GM18507 (cell line): ENCODE results near the gene TRAK1.

Experiments used
- DNase-seq: peaks from one replicate; pipeline ENCODE4 v3.0.0; 2011; ENCODE audit warnings: low read depth; ENCODE audit not compliant: insufficient read length; ENCODE audit errors: extremely low spot score
- FAIRE-seq: peaks from 2 replicates; lab custom pipeline; 2011; peaks lifted over from hg19 to GRCh38; lab: Jason Lieb, UNC

Gene TRAK1

DNA sequence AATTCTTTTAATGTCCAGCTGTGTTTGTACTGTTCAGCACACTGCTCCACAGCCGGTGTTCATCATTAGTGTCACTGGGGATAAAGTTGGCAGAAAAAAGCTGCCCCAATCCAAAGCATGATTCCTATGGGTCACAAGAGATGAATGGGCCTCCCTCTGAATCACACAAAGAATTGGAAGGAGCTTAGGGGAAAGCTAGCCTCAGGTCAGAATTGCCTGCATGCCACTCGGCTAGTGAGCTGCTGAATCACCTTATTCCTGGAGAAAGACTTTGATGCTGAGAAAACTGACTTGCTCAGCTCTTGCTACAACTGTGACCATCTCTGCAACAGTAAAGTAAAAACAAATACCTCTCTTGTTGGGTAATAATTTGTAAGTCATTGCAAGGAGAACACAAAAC lies 171.4 kb downstream of the TRAK1 start:
- DNase-seq (no peak), FAIRE-seq (no peak)

- DNase-seq (no peak), FAIRE-seq (no peak)
These were observed 172.5 kb downstream of the TRAK1 start for GRCh38 chr3:42263354-42264346.

GRCh38 chr3:42264399-42265058 lies 173.4 kb downstream of the TRAK1 start:
- no peak for FAIRE-seq
- no peak for DNase-seq

- no peak for DNase-seq
- no peak for FAIRE-seq
These were observed 174.2 kb downstream of the TRAK1 start for GRCh38 chr3:42265059-42265991.

DNA sequence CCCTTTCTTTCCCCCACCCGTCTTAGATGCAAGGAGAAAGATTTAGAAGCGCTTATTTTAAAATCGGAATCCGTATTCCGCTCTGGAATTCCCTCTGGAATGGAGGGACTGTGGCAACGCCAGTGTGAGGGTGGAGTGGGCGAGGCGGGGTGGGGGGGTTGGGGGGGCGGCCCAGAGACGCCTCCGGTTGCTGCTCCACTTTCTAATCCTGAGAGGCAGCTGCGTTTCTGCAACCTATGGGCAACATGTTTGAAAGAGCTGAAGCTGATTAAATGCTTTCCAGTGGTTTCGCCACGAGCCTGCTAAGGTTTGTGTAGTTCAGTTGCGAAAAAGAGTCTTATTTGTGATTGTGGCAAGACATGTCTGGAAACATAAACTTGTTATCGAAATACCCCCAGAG lies 174.9 kb downstream of the TRAK1 start, which contains the start of gene CCK:
Gene CCK, minus strand, starts transcription at position 101 of the 400 bp plus-strand sequence. CDS start 2,555 bp downstream, outside the sequence.
- FAIRE-seq (no peak), DNase-seq (no peak)

GRCh38 chr3:42267878-42268277 lies 176.7 kb downstream of the TRAK1 start:
- FAIRE-seq (no peak), DNase-seq (no peak)

DNA sequence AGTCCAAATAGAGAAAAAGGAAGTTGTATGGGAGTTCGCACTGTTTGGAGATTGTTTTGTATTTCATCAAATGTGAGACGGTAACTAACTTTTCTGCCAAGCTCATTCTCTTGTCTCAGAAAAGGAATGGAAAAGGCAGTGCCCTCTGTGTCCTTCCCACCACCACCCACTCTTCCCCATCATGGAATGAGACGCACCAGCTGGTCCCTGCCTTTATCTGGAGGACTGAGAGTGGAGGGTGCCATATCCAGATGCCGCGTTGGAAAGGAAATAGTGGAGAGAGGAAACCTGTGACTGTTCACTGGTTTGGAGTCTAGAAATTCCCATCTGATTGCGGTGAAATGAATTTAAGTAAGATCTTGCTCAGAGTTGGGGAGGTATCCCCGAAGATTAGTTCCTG lies 178.5 kb downstream of the TRAK1 start:
- FAIRE-seq (no peak), DNase-seq (no peak)

DNA sequence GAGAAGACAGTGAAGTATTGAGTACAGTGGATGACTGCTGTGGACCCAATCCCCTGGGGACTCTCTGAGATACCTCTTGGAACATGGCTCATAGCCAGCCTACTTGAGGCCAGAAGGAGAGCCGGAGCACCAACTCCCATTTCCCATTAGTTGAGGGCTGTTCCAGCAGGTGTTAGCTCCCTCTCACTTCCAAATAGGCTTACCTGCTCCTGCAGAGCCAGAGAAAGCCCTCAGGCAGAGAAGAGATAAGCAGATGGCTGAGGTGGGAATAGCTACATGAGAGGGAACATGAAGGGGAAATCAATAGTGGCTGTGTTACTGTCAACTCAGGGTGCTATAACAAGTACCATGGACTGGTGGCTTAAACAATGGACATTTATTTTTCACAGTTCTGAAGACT lies 179.4 kb downstream of the TRAK1 start:
- DNase-seq: no peak

GRCh38 chr3:42271786-42272185 lies 180.6 kb downstream of the TRAK1 start:
- DNase-seq (no peak), FAIRE-seq (no peak)

More for the DNA sequence above, 179.4 kb downstream of the TRAK1 start:
- FAIRE-seq: no peak

GRCh38 chr3:42273361-42273760 lies 182.2 kb downstream of the TRAK1 start:
- FAIRE-seq: no peak
- DNase-seq: no peak

DNA sequence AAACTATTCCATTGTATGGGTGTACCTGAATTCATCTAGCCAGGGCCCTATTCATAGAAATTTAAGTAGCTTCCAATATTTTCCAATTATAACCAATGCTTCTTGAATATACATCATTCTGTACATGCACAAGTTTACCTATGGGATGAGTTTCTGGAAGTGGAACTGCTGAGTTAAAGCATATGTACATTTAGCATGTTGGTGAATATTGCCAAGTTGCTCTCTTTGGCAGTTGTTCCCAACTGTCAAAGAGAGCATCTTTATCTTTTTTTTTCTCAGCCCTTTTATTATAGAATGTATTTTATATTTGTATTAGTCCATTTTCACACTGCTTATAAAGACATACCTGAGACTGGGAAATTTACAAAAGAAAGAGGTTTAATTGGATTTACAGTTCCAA lies 183.1 kb downstream of the TRAK1 start:
- FAIRE-seq (no peak), DNase-seq (no peak)

GRCh38 chr3:42275217-42275616 lies 184.1 kb downstream of the TRAK1 start:
- DNase-seq: no peak
- no peak for FAIRE-seq
